HepG2 (cell line): ENCODE results near the gene JPH3. TPM values are rescaled to one million over a fixed set of nuclear protein-coding genes. Genes with fewer than 3 reads are reported as not detected.

Experiments used
- ATAC-seq: fragments of 200-7000 bp; cut with Tn5 transposase; 3 replicates; pipeline ENCODE4 v1.9.1; 2020; ENCODE audit warnings: mild to moderate bottlenecking, moderate library complexity
- BruUV-seq: library from RNA; stranded (reverse); fragments of 400-500 nt; replicated peaks from 2 replicates; lab custom pipeline; 2021; lab: Mats Ljungman, UMichigan
- CTCF ChIA-PET: fragments of 300-600 bp; formaldehyde crosslinking; extraction: SDS; loops from one replicate; lab custom pipeline; 2021; ENCODE audit warnings: low total read pairs, inconsistent platforms, low intra/inter-chr PET ratio; lab: Yijun Ruan, JAX
- POLR2A ChIA-PET: fragments of 350-600 bp; sonication (Branson Sonifier 250); formaldehyde crosslinking; loops from one replicate; lab custom pipeline; 2020; ENCODE audit warnings: antibody characterized with exemption, inconsistent platforms; lab: Yijun Ruan, JAX
- DNase-seq: peaks from one replicate; pipeline ENCODE4 v3.0.0-alpha.2; 2015; ENCODE audit warnings: low spot score
- FAIRE-seq: peaks from 3 replicates; lab custom pipeline; 2011; peaks lifted over from hg19 to GRCh38; lab: Jason Lieb, UNC
- H2AFZ ChIP-seq: one replicate; pipeline ENCODE4 v1.6.1; 2011; ENCODE audit warnings: low read length, inconsistent platforms
- H3K27ac ChIP-seq: fragments of 300-600 bp; 3 replicates; pipeline ENCODE4 v1.8.0; 2011; ENCODE audit warnings: mixed run types, mild to moderate bottlenecking, mixed read lengths, low read length, inconsistent platforms; ENCODE audit not compliant: insufficient read depth; ENCODE audit errors: extremely low read length
- H3K27me3 ChIP-seq, 2 experiments: fragments of 200-600 bp in 1 of 2; 2 replicates in 1 of 2; 3 replicates in 1 of 2; pipeline versions ENCODE4 v1.6.0 to v1.8.0; 2011; ENCODE audit warnings: low read length in 2 of 2, mild to moderate bottlenecking in 2 of 2, moderate library complexity in 2 of 2, inconsistent platforms in 1 of 2; ENCODE audit not compliant: insufficient read depth in 2 of 2, control insufficient read depth in 1 of 2
- H3K36me3 ChIP-seq, 2 experiments: fragments of 200-600 bp in 1 of 2; replicated peaks in 1 of 2; 2 replicates in 1 of 2; 3 replicates in 1 of 2; pipeline versions ENCODE4 v1.5.1 to v1.8.0; 2011; ENCODE audit warnings: low read length in 2 of 2, inconsistent platforms in 1 of 2; ENCODE audit not compliant: insufficient read depth in 2 of 2, control insufficient read depth in 1 of 2
- H3K4me1 ChIP-seq: 2 replicates; pipeline ENCODE4 v1.5.1; 2012; ENCODE audit warnings: low read length, inconsistent platforms; ENCODE audit not compliant: insufficient read depth
- H3K4me2 ChIP-seq: 2 replicates; pipeline ENCODE4 v1.6.0; 2011; ENCODE audit warnings: low read depth, low read length, inconsistent platforms
- H3K4me3 ChIP-seq, 3 experiments: fragments of 200-600 bp in 1 of 3; sonication (generic), shearing (Covaris generic) in 1 of 3; replicated peaks in 1 of 3; 2 replicates each; pipeline ENCODE4 v1.5.1; 2011 to 2016; ENCODE audit warnings: low read length in 3 of 3, inconsistent platforms in 2 of 3, low read depth in 2 of 3, mild to moderate bottlenecking in 2 of 3, control low read depth in 1 of 3, mixed read lengths in 1 of 3; ENCODE audit not compliant: insufficient read depth in 1 of 3
- H3K79me2 ChIP-seq: one replicate; pipeline ENCODE4 v1.6.1; 2011; ENCODE audit warnings: low read length, inconsistent platforms; ENCODE audit not compliant: insufficient read depth
- H3K9ac ChIP-seq: 2 replicates; pipeline ENCODE4 v1.6.0; 2011; ENCODE audit warnings: mild to moderate bottlenecking, low read depth, low read length, inconsistent platforms; ENCODE audit not compliant: insufficient read depth
- H3K9me3 ChIP-seq: 2 replicates; pipeline ENCODE4 v1.5.1; 2012; ENCODE audit warnings: mild to moderate bottlenecking, low read length
- H4K20me1 ChIP-seq: 2 replicates; pipeline ENCODE4 v1.6.0; 2011; ENCODE audit warnings: inconsistent platforms, mild to moderate bottlenecking, low read length, moderate library complexity; ENCODE audit not compliant: insufficient read depth
- AGO2 ChIP-seq: fragments of 200-400 bp; formaldehyde crosslinking; optimal IDR thresholded peaks from 2 replicates; pipeline ENCODE3; 2017; ENCODE audit warnings: mild to moderate bottlenecking, low read depth, low read length, moderate library complexity
- BCL3 ChIP-seq: sonication (generic); formaldehyde crosslinking; IDR thresholded peaks from 2 replicates; pipeline ENCODE4 v1.5.1; 2020; ENCODE audit warnings: mild to moderate bottlenecking, missing genetic modification reagents, moderate library complexity
- MBNL3 ChIP-seq: fragments of 250-450 bp; sonication (Bioruptor Pico); conservative IDR thresholded peaks from 2 replicates; pipeline ENCODE4 v1.8.0; 2022; ENCODE audit warnings: mild to moderate bottlenecking, inconsistent platforms
- MTA1 ChIP-seq: sonication (generic); formaldehyde crosslinking; IDR thresholded peaks from 2 replicates; pipeline ENCODE4 v1.4.0; 2020; ENCODE audit warnings: missing genetic modification reagents, mild to moderate bottlenecking, borderline replicate concordance
- NKX3-1 ChIP-seq: sonication (generic); formaldehyde crosslinking; IDR thresholded peaks from 2 replicates; pipeline ENCODE4 v1.5.0; 2020; ENCODE audit warnings: missing genetic modification reagents
- ZBTB43 ChIP-seq: sonication (generic); formaldehyde crosslinking; conservative IDR thresholded peaks from 2 replicates; pipeline ENCODE4 v1.4.0; 2020; ENCODE audit warnings: missing genetic modification reagents
- ZNF687 ChIP-seq: sonication (generic); formaldehyde crosslinking; IDR thresholded peaks from 2 replicates; pipeline ENCODE4 v1.5.1; 2020; ENCODE audit warnings: mild to moderate bottlenecking, missing genetic modification reagents, moderate library complexity
- ZNF768 ChIP-seq: sonication (generic); formaldehyde crosslinking; IDR thresholded peaks from 2 replicates; pipeline ENCODE4 v1.4.0; 2020; ENCODE audit warnings: missing genetic modification reagents
- WGBS: methylation state at CpG from one replicate; pipeline ENCODE4 v1.1.6; 2017; ENCODE audit warnings: low lambda C conversion rate; 5-methylcytosine and 5-hydroxymethylcytosine counted together
- in situ Hi-C: cut with HindIII; loops from 2 replicates; pipeline ENCODE4 v1.10.0; 2017; ENCODE audit warnings: low pct_unique_long_range_greater_than_20kb; ENCODE audit not compliant: extremely low pct_ligation_motif_present
- intact Hi-C: fragments of 100-400 bp; cut with micrococcal nuclease; formaldehyde crosslinking; loops from one replicate; pipeline ENCODE4 v1.10.0; 2022; ENCODE audit not compliant: unreplicated experiment
- polyA plus RNA-seq, 8 experiments: library from polyadenylated mRNA; depleted of rRNA in 3 of 8; stranded (reverse) in 7 of 8; unstranded in 1 of 8; fragments of >200 nt; fragmentation: Illumina TruSeq in 4 of 8; extraction: Trizol in 4 of 8; gene quantifications; 2 replicates each; pipeline versions ENCODE4 v1.2.1 to v1.2.3, GENCODE V29; 2011 to 2016; ENCODE audit warnings: low read depth in 4 of 8, missing spikeins in 1 of 8, mixed read lengths in 1 of 8; ENCODE audit not compliant: insufficient read depth in 1 of 8
- total RNA-seq, 5 experiments: library from RNA; depleted of rRNA; stranded (reverse); fragments of >200 nt; fragmentation: Illumina TruSeq; extraction: Trizol; gene quantifications; 2 replicates each; pipeline ENCODE4 v1.2.3, GENCODE V29; 2016; ENCODE audit warnings: low read depth in 1 of 5

Gene JPH3
- total and polyA plus RNA-seq, 2 of the 13 experiments (the other 11 are each of a cell fraction or from before 2014, with no cell fraction given), result not detected

- WGBS, result 96% methylated on average over 29 of the region's 29 CpGs
- Histone ChIP-seq H3K4me3 (no peak overlapping the region), H3K4me2 (no peak overlapping the region), H3K4me1 (peaks cover 20% of the 10 kb centered on the region), H2AFZ (no peak overlapping the region), H3K27ac (no peak overlapping the region), H4K20me1 (peaks cover 20% of the 10 kb centered on the region), H3K9ac (no peak overlapping the region), H3K79me2 (no peaks in the 10 kb centered on the region), H3K36me3 (peaks cover 35 to 51% of the 10 kb centered on the region in 2 experiments), H3K27me3 (no peaks in the 10 kb centered on the region), H3K9me3 (no peaks in the 10 kb centered on the region)
- TF ChIP-seq ZNF687 (CRISPR knock-in tag) (0 out of 2 replicates have a peak, but pooled peaks have one; percentile 5), NKX3-1 (CRISPR knock-in tag) (no peak)
- CTCF ChIA-PET, result no interaction called here
- no TSS peak for BruUV-seq
- in situ Hi-C loops (no loop called here), intact Hi-C loops (no loop called here)
- FAIRE-seq, result no peak
- ATAC-seq, result no peak
- DNase-seq, result no peak
- POLR2A ChIA-PET, result no interaction called here
Measured at GRCh38 chr16:87703835-87704375, 101.6 kb downstream of the JPH3 start.

- Histone ChIP-seq H3K9ac (no peak overlapping the region), H3K36me3 (peaks cover 37 to 47% of the 10 kb centered on the region in 2 experiments), H3K4me2 (no peak overlapping the region), H3K4me3 (no peak overlapping the region), H3K79me2 (no peaks in the 10 kb centered on the region), H2AFZ (no peak overlapping the region), H3K4me1 (peaks cover 20% of the 10 kb centered on the region), H3K27ac (no peak overlapping the region), H3K9me3 (no peaks in the 10 kb centered on the region), H3K27me3 (no peaks in the 10 kb centered on the region), H4K20me1 (peaks cover 20% of the 10 kb centered on the region)
- in situ Hi-C loops (no loop called here), intact Hi-C loops (no loop called here)
- 98% methylated on average over 19 of the region's 34 CpGs for WGBS
- BruUV-seq, result no TSS peak
- no peak for FAIRE-seq
- no peak for DNase-seq
- POLR2A ChIA-PET, result no interaction called here
- CTCF ChIA-PET, result no interaction called here
- ATAC-seq, result no peak
- TF ChIP-seq MTA1 (CRISPR knock-in tag) (peak; percentile 49; the same call in 1 of the 2 replicates), MBNL3 (CRISPR knock-in tag) (no peak), ZBTB43 (no peak), BCL3 (CRISPR knock-in tag) (0 out of 2 replicates have a peak, but pooled peaks have one; percentile 42), AGO2 (peak; percentile 30), ZNF768 (CRISPR knock-in tag) (0 out of 2 replicates have a peak, but pooled peaks have one; percentile 22)
Measured at GRCh38 chr16:87704754-87705353, 102.5 kb downstream of the JPH3 start.
